ENCODE results near the gene FUT3. TPM values are rescaled to one million over a fixed set of nuclear protein-coding genes. Genes with fewer than 3 reads are reported as not detected.

FUT3 gene
- total RNA-seq, 1 donor from 2014 or later, result 20.9 TPM

- no peak for DNase-seq (ENCODE audit: extremely low spot score in 2 of 2)
- no peaks in the 10 kb centered on the region for H3K36me3 ChIP-seq
- no peak overlapping the region for H3K27ac ChIP-seq
- TF ChIP-seq POLR2AphosphoS5 (IDR thresholded peaks at IDR 0.05; ENCODE audit: insufficient read depth in 1 of 2, low read depth in 1 of 2) (no peak), POLR2A (IDR thresholded peaks at IDR 0.05) (no peak)
- TF ChIP-seq, protein P1, sequence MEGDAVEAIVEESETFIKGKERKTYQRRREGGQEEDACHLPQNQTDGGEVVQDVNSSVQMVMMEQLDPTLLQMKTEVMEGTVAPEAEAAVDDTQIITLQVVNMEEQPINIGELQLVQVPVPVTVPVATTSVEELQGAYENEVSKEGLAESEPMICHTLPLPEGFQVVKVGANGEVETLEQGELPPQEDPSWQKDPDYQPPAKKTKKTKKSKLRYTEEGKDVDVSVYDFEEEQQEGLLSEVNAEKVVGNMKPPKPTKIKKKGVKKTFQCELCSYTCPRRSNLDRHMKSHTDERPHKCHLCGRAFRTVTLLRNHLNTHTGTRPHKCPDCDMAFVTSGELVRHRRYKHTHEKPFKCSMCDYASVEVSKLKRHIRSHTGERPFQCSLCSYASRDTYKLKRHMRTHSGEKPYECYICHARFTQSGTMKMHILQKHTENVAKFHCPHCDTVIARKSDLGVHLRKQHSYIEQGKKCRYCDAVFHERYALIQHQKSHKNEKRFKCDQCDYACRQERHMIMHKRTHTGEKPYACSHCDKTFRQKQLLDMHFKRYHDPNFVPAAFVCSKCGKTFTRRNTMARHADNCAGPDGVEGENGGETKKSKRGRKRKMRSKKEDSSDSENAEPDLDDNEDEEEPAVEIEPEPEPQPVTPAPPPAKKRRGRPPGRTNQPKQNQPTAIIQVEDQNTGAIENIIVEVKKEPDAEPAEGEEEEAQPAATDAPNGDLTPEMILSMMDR (IDR thresholded peaks at IDR 0.05), result no peak
- no peaks in the 10 kb centered on the region for H3K27me3 ChIP-seq
- no peak overlapping the region for H3K4me3 ChIP-seq
- H3K4me1 ChIP-seq, result no peaks in the 10 kb centered on the region
- H3K9me3 ChIP-seq, result no peaks in the 10 kb centered on the region
- intact Hi-C loops (cut with DNase I), result no loop called here
Observed at GRCh38 chr19:5814123-5814851, 37.0 kb downstream of the FUT3 start.

DNA sequence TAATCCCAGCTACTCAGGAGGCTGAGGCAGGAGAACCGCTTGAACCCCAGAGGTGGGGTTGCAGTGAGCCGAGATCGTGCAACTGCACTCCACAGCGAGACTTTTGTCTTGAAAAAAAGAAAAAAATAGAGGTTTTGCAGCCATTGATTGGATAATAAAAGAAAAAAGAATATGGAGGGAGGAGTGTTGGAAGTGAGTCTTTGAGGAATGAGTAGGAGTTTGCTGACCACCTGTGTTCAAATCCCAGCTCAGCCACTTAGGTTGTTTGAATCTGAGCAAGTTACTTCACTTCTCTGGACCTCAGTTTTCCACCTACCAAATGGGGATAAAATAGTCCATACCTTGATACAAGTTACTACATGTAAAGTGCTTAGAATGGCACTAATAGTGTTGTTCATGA lies 40.1 kb downstream of the FUT3 start:
- no peak for TF ChIP-seq POLR2A (IDR thresholded peaks at IDR 0.05)
- intact Hi-C loops (cut with DNase I), result no loop called here
- Histone ChIP-seq H3K4me3 (no peak overlapping the region), H3K27me3 (no peaks in the 10 kb centered on the region), H3K27ac (no peak overlapping the region), H3K4me1 (no peaks in the 10 kb centered on the region), H3K36me3 (no peaks in the 10 kb centered on the region), H3K9me3 (no peaks in the 10 kb centered on the region)
- no peak for DNase-seq (ENCODE audit: extremely low spot score in 2 of 2)

- peaks cover 4% of the 10 kb centered on the region for H3K27me3 ChIP-seq
- intact Hi-C loops (cut with DNase I), result loop anchor here (5.0 kb wide), 1 partner anchor 83 kb away; no protein-coding TSS in a partner anchor
- H3K36me3 ChIP-seq, result no peaks in the 10 kb centered on the region
- H3K27ac ChIP-seq, result no peak overlapping the region
- no peak for DNase-seq (ENCODE audit: extremely low spot score in 2 of 2)
- TF ChIP-seq POLR2A (IDR thresholded peaks at IDR 0.05), result no peak
- TF ChIP-seq POLR2AphosphoS5 (IDR thresholded peaks at IDR 0.05; ENCODE audit: insufficient read depth in 1 of 2, low read depth in 1 of 2), result no peak
- TF ChIP-seq, protein P1 (IDR thresholded peaks at IDR 0.05), result no peak
- H3K9me3 ChIP-seq, result no peaks in the 10 kb centered on the region
- H3K4me3 ChIP-seq, result no peak overlapping the region
- peaks cover 3% of the 10 kb centered on the region for H3K4me1 ChIP-seq
Observed at GRCh38 chr19:5809469-5809868, 41.8 kb downstream of the FUT3 start.

GRCh38 chr19:5809053-5809452 lies 42.2 kb downstream of the FUT3 start:
- Histone ChIP-seq H3K27ac (no peak overlapping the region), H3K4me3 (no peak overlapping the region), H3K36me3 (no peaks in the 10 kb centered on the region), H3K9me3 (no peaks in the 10 kb centered on the region), H3K4me1 (peaks cover 7% of the 10 kb centered on the region), H3K27me3 (peaks cover 8% of the 10 kb centered on the region)
- TF ChIP-seq POLR2A (IDR thresholded peaks at IDR 0.05) (no peak), POLR2AphosphoS5 (IDR thresholded peaks at IDR 0.05; ENCODE audit: insufficient read depth in 1 of 2, low read depth in 1 of 2) (no peak)
- TF ChIP-seq, protein P1 (IDR thresholded peaks at IDR 0.05), result no peak
- DNase-seq (ENCODE audit: extremely low spot score in 2 of 2), result no peak
- intact Hi-C loops (cut with DNase I), result loop anchor here (5.0 kb wide), 1 partner anchor 83 kb away; no protein-coding TSS in a partner anchor

DNA sequence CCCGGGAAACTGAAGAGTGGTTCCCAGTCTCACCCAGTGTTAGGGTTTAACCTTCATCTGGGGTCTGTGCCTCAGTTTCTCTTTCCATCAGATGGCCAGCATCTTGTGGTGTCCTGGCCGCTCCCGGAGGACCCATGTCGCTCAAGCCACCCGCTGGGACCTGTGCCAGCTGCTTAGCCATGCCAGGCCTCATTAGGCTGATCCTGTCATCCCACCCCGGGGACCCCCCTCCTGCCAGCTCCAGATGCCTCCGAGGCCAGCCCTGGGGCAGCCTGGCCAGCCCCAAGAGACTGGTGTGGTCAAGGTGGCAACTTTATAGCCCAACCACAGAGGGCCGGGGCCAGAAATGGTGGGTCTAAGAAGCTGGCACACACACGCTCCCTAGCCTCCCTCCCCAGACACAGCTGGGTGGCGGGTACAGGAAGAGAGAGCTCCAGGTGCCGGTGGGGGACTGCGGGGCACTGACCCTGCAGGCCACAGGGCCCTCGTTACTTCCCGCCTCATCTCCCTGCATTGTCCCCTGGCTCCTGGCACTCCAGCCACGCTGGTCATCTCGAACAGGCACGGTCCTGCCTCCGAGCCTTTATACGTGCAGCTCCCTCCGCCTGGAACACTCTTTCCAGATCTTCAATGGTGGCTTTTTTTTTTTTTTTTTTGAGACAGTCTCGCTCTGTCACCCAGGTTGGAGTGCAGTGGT lies 43.0 kb downstream of the FUT3 start:
- intact Hi-C loops (cut with DNase I), result loop anchor here (5.0 kb wide), 1 partner anchor 84 kb away; no protein-coding TSS in a partner anchor
- no peaks in the 10 kb centered on the region for H3K36me3 ChIP-seq
- peaks cover 8% of the 10 kb centered on the region for H3K27me3 ChIP-seq
- no peak overlapping the region for H3K4me3 ChIP-seq
- peaks cover 14% of the 10 kb centered on the region for H3K4me1 ChIP-seq
- TF ChIP-seq POLR2AphosphoS5 (IDR thresholded peaks at IDR 0.05; ENCODE audit: insufficient read depth in 1 of 2, low read depth in 1 of 2), result no peak
- no peaks in the 10 kb centered on the region for H3K9me3 ChIP-seq
- no peak overlapping the region for H3K27ac ChIP-seq
- DNase-seq (ENCODE audit: extremely low spot score in 2 of 2), result no peak

- DNase-seq (ENCODE audit: extremely low spot score in 2 of 2), result no peak
- no peak overlapping the region for H3K27ac ChIP-seq
- H3K36me3 ChIP-seq, result no peaks in the 10 kb centered on the region
- no peaks in the 10 kb centered on the region for H3K9me3 ChIP-seq
- intact Hi-C loops (cut with DNase I), result loop anchor here (5.0 kb wide), 1 partner anchor 85 kb away; no protein-coding TSS in a partner anchor
- H3K4me1 ChIP-seq, result peaks cover 23% of the 10 kb centered on the region
- H3K4me3 ChIP-seq, result no peak overlapping the region
- TF ChIP-seq POLR2AphosphoS5 (IDR thresholded peaks at IDR 0.05; ENCODE audit: insufficient read depth in 1 of 2, low read depth in 1 of 2) (no peak), POLR2A (IDR thresholded peaks at IDR 0.05) (no peak)
- TF ChIP-seq, protein P1 (IDR thresholded peaks at IDR 0.05), result no peak
- peaks cover 8% of the 10 kb centered on the region for H3K27me3 ChIP-seq
Observed at GRCh38 chr19:5806905-5807304, 44.3 kb downstream of the FUT3 start.

All from vagina (tissue), 2 donors.